22Rv1 (cell line): ENCODE results near the gene ZBTB21.

Experiments used
- ZFX ChIP-seq: fragments of 450-650 bp; IDR thresholded peaks from 2 replicates; pipeline ENCODE4 v1.6.1; 2017; ENCODE audit warnings: antibody characterized with exemption, borderline replicate concordance
- TF ChIP-seq, protein P1 (sequence below): fragments of 450-650 bp; IDR thresholded peaks from 2 replicates; pipeline ENCODE4 v1.5.1; 2017; ENCODE audit warnings: mild to moderate bottlenecking

DNA sequence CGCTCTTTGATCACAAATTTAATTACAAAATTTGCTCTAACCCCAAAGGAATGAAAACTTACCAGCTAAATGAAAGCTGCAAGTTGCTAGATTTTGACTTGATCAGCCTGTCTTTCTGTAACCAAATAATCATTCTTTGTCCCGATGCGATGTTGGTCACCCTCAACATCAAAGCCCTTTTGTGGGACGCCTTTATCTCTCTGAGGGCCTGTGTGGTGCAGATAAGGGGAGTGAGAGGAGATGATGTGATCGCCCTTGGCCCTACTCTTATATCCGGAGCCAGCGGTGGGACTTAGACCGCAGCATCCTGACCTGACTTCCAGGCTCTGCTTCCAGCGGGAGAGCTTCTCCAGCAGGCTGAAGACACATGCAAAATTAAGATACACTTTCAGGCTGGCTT lies 41.6 kb upstream of the ZBTB21 start:
- TF ChIP-seq, protein P1, sequence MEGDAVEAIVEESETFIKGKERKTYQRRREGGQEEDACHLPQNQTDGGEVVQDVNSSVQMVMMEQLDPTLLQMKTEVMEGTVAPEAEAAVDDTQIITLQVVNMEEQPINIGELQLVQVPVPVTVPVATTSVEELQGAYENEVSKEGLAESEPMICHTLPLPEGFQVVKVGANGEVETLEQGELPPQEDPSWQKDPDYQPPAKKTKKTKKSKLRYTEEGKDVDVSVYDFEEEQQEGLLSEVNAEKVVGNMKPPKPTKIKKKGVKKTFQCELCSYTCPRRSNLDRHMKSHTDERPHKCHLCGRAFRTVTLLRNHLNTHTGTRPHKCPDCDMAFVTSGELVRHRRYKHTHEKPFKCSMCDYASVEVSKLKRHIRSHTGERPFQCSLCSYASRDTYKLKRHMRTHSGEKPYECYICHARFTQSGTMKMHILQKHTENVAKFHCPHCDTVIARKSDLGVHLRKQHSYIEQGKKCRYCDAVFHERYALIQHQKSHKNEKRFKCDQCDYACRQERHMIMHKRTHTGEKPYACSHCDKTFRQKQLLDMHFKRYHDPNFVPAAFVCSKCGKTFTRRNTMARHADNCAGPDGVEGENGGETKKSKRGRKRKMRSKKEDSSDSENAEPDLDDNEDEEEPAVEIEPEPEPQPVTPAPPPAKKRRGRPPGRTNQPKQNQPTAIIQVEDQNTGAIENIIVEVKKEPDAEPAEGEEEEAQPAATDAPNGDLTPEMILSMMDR, result no peak
- no peak for TF ChIP-seq ZFX
